GM20431 (cell line): ENCODE measurements around the gene FOLR3.
"Not testable (repeated sequence)": the region's sequence is repeated elsewhere in the genome, so short reads cannot be mapped to it uniquely, and the experiment has no call there.

Source experiments
- in situ Hi-C: fragments of 300-500 bp; cut with MseI, MboI; formaldehyde crosslinking; loops from one replicate; pipeline ENCODE4 v1.15.0; 2020; ENCODE audit warnings: low sequenced_read_pairs; ENCODE audit not compliant: unreplicated experiment

The FOLR3 gene

DNA sequence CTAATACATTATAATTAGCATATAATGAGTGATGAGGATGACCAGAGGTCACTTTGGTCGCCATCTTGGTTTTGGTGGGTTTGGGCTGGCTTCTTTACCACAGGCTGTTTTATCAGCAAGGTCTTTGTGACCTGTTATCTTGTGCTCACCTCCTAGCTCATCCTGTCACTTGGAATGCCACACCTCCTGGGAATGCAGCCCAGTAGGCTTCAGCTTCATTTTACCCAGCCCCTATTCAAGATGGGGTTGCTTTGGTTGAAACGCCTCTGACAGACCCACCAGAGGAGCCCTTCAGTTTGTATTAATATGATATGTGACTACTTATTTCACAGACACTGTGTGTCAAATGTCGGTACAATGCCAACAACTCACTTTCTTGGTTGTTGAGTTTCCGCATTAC is 20.2 kb downstream of the FOLR3 start:
- in situ Hi-C loops, result no loop called here

DNA sequence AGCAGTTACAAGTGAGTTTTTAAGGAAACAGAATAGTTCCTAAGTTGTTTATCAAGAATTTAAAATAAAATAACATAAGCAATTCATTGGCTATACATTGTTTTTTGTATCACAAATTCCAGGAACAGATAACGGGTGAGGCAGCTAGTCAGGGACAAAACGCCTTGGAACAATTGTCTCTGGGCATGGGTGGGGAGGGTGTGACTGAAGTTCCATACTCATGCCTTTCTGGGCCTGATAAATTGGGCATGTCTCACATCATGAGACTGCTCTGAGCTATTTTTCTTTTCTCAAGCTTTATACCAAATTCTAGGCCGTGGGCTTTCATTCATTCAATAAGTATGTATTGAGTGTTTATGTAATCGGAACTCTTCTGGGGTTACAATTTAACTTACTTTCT is 21.6 kb downstream of the FOLR3 start:
- in situ Hi-C loops, result no loop called here

GRCh38 chr11:72160319-72160718 is 24.8 kb downstream of the FOLR3 start:
- in situ Hi-C loops, result no loop called here

DNA sequence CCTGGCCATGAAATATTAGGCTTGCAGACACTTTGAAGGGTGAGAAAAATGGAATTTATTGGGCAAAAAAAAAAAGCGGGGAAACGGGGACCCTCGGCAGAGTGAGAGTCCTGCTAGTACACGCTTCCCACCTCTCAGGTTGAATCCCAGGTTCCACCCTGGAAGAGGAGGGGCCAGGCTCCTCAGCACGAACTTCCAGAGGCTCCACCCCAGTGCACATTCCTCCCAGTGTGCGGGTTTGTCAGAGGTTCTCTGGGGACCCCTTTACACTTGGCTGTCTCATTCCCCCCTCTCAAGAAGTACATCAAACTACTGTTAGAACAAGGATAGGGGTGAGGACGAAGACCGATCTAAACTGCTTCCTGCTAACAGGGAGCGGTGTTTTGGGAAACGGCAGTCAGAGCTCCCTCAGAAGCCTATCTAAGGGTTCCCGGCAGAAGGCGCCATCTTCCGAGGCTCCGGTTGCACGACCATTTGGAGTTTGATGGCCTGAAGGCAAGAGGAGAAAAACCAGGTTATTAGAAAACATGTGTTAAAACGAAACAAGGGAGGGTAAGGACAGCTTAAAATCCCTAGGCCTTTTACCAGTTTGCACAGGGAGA is 27.5 kb downstream of the FOLR3 start:
- in situ Hi-C loops, result no loop called here

DNA sequence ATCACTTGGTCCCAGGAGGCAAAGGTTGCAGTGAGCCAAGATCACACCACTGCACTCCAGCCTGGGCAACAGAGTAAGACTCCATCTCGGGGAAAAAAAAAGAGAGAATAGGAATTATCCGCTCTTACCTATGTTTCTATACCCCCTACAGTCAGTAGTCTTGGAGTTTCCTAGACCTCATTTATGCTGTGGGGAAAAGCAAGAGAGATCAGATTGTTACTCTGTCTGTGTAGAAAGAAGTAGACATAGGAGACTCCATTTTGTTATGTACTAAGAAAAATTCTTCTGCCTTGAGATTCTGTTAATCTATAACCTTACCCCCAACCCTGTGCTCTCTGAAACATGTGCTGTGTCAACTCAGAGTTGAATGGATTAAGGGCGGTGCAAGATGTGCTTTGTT is 28.7 kb downstream of the FOLR3 start:
- in situ Hi-C loops, result not testable (repeated sequence)

- in situ Hi-C loops, result not testable (repeated sequence)
Measured at GRCh38 chr11:72169046-72169555, 33.6 kb downstream of the FOLR3 start.

DNA sequence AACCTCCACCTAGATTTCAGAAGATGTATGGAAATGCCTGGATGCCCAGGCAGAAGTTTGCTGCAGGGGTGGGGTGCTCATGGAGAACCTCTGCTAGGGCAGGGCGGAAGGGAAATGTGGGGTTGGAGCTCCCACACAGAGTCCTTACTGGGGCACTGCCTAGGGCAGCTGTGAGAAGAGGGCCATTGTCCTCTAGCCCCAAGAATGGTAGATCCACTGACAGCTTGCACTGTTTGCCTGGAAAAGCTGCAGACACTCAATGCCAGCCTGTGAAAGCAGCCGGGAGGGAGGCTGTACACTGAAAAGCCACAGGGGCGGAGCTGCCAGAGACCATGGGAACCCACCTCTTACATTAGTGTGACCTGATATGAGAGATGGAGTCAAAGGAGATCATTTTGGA is 34.2 kb downstream of the FOLR3 start:
- in situ Hi-C loops, result not testable (repeated sequence)

GRCh38 chr11:72172043-72172442 is 36.5 kb downstream of the FOLR3 start:
- in situ Hi-C loops, result not testable (repeated sequence)

DNA sequence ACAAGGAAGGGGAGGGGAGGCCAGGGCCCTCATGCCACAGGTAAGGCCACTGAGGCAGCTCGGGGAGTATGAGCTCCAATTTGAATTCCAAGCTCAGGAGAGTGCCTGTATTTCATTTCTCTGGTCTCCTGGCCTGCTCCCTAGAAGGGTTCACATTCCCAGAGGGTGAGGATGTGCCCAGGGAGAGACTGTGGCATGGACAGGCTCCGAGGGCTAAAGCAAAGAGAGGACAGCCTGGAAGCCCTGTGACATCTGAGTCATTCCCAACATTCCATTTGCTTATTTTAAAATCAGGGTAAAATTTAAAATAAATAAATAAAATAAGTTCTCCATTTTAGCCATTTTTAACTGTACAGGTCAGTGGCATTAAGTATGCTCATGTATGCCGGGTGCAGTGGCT is 37.8 kb downstream of the FOLR3 start:
- in situ Hi-C loops, result no loop called here

GRCh38 chr11:72174302-72175070 is 39.0 kb downstream of the FOLR3 start:
- in situ Hi-C loops, result no loop called here

- in situ Hi-C loops, result no loop called here
Measured at GRCh38 chr11:72177656-72178055, 42.1 kb downstream of the FOLR3 start.

DNA sequence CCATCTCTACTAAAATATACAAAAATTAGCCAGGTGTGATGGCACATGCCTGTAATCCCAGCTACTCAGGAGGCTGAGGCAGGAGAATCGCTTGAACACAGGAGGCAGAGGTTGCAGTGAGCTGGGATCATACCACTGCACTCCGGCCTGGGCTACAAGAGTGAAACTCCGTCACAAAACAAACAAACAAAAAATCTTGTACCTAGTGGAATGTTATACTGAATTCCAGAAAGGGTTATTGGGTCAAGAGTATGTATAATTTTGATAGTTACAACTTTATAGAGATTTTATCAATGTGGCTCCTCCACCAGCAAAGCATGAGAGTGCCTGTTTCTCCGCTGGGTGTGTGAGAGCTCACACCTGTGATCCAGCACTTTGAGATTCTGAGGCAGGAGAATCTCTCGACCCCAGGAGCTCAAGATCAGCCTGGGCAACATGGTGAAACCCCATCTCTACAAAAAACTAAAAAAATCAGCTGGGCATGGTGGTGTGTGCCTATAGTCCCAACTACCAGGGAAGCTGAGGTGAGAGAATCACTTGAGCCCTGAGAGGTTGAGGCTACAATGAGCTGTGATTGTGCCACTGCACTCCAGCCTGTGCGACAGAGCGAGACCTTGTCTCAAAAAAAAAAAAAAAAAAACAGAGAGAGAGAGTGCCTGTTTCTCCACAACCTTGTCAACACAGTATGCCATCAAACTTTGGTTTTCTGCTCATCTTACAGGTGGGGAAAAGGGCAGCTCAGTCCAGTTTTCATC is 43.7 kb downstream of the FOLR3 start:
- in situ Hi-C loops, result no loop called here

DNA sequence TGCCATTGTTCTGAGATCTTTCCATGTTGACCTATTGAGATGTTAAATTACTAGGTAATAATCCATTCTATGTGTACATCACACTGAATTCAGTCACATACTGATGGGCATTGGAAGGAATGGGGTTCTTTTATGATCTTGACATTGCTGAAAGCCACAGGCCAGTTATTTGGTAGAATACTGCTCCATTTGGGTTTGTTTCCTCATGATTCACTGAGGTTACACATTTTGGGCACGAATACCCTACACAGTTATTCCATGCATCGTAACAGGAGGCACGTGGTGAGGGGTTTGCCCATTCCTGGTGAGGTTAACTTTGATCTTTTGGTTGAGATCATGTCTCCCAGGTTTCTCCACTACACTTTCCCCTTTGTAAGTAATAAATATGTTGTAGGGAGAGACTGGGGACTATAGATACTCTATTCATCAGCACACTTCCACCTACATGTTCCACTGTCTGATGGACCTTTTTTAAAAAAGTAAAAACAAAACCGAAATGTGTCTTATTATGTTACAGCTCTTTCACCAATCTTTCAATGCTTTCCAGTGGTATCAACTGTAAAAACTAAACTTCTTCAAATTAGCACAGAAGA is 44.4 kb downstream of the FOLR3 start:
- in situ Hi-C loops, result no loop called here

GRCh38 chr11:72180892-72181552 is 45.5 kb downstream of the FOLR3 start:
- in situ Hi-C loops, result not testable (repeated sequence)

DNA sequence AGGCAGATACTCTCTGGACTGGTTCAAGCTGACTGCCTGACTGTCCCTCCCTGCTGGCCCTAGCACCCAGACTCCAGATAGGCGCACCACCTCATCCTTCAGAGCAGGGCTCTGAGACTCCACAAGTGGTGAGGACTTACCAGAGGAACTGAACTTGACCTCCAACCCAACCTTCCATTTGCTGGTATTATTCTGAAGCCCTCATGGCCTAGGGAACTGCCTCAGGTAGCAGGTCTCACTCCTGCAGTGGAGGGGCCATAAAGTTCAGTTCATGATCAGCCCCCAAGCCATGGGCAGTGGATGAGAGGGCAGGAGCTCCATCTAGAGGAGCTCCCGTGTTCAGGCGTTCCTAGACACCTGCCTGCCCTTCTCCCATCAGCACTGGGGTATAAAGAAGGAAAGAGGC is 46.0 kb downstream of the FOLR3 start:
- in situ Hi-C loops, result not testable (repeated sequence)

DNA sequence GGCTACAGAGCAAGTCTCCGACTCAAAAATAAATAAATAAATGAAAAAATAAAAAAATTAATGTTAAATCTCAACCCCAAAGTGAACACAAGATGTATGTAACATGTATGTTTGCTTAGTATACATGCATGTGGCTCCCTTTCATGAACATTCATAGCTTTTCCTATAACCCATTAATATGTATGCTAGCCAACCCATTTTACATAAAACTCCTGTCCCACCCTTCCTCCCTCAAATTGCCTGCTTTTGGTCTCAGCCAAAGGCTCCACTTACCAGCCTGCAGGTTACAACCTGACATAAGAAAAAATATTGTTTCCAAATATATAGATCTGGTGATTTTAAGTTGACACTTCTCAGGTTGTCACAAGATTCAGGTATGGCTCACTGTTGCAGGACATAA is 52.7 kb downstream of the FOLR3 start:
- in situ Hi-C loops, result no loop called here
